GM19193 (cell line): ENCODE data around the gene ACKR3.

Experiments used
- POLR2A ChIP-seq: IDR thresholded peaks from 4 replicates; pipeline ENCODE4 v1.6.1; 2011; ENCODE audit not compliant: insufficient read depth, insufficient read length; ENCODE audit errors: extremely low read depth

Gene ACKR3

DNA sequence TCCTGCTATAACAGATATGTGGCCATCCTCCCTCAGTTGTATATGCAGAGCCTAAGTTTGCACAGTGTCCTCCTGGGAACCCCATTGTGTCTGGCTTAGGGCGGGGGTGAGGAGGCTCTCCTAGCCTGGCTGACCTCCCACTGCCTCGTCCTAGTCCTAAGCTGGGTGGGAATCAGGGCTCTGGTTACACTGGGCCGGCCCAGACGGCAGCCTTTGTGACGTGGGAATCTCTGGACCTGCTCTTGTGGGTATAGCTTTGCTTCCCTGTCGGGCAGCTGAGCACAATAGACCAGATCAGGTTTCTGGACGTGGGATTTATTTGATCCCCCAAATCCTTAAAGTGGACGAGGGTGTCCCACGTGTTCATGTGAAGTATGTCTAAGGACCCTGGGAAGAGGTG lies 2.9 kb downstream of the ACKR3 start:
- TF ChIP-seq POLR2A, result no peak

DNA sequence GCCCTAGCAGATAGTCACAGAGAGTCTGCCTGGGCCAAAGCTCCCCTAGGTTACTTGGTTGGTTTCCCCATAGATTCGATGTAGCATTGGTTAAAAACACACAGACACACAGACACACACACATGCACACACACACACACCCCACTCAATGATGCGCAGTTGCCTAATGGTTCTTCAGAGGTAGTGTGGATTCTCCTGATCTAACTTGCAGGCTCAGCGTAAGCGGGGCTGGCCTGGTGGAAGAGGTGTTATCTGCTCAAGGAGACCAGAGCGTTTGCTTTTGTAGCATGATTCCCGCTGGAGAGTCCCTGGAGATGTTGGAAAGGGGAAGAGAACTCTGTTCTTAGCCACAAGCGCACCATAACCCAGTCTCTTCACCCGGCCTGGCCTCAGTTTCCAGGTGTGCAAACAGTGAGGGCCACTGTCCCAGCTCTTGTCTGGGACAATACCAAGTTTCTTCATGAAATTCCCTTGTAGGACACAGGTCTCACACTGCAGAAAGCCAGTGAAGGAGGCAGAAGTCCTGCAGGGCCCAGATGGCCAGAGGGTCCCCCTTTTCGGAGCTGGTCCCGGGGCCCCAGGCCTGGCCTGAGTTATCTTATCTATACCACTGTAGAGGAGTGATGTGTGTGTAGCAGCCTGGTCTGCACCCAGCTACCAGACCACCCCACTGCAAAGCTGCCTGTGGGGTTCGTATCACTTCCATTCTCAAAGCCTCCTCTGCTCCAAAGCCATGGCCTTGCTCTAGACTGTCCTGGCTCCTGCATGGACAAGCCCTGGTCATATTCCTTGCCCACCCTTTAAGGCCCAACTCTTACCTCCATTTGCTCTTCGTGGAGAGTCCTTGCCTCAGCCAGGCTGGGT lies 3.7 kb downstream of the ACKR3 start:
- no peak for TF ChIP-seq POLR2A

DNA sequence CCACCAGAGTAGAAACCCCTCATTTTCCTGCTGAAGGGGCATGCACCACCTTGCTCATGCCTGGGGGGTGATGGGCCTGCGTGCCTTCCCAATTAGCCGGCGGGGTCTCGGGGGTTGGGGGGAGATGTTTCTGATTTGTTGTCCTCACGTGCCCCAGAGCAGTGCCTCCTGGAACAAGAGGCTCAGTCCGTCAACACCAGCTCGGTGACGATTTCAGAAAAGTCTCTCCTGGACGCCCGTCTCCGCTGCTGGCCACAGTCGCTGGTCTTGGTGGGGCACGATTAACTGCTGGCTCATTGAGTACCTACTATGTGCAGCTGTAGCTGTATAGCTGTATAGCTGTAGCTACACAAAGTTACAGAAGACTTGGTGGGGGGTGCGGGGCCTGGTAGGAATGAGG lies 4.4 kb downstream of the ACKR3 start:
- no peak for TF ChIP-seq POLR2A

DNA sequence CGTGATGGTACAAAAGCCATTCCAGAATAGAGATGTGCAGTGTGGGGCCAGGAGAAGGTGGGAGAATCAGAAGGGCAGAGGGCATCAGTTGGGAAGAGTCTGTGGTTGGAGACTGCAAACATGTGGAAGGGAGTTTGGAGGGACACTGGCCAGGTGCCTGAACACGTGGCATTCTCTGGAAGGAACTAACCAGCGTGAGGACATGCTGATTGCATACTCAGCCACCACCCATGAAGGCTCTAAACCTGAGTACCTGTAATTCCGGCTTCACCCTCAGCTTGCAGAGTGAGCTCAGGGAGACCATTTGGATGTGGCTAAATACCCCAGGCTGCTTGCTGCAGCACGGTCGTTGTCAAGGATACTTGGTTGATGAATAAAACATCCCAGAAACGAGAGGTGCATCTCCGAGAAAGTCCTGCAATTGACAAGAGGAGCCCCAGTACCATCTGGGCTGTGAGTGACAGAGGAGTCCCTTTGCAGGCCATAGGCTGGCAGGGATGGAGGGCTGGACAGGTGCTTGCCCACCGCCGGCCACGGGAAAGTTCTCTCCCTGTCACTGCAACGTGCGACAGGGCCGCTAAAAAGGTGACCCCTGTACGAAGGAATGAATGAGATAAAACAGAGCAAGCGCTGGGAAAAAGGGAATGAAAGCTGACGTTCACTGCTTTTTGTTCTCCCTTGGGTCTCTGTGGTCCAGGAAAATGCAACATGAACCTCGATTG lies 5.0 kb downstream of the ACKR3 start:
- TF ChIP-seq POLR2A, result no peak

DNA sequence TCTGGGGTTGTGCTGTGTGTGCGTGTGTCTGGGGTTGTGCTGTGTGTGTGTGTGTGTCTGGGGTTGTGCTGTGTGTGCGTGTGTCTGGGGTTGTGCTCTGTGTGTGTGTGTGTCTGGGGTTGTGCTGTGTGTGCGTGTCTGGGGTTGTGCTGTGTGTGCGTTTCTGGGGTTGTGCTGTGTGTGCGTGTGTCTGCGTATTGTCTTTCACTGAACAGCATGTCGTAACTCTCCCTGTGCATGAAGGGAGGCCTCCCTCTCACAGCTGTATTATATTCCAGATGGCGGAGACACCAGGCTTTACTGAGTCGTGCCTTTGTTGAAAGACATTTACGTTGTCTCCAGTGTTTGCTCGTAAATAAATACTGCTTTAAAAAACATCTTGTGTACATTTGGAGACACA lies 5.9 kb downstream of the ACKR3 start:
- no peak for TF ChIP-seq POLR2A

DNA sequence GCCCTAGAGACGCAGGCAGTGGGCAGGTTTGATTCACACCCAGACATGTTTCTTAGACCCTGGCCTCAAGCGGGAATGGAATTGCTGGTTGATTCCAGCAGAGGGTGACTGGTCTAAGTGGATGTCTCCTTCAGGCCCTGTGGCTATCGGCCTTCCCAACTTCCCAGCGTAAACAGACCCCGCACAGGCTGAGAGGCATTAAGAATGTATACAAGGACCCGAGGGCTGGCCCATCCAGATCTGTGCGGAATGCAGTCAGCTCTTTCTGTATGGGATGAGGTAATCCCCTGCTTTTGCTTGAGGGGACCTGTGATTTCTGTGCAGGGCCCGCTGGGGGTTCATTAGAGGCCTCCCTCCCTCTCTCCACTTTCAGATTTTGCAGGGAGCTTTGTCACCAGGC lies 6.5 kb downstream of the ACKR3 start:
- no peak for TF ChIP-seq POLR2A

DNA sequence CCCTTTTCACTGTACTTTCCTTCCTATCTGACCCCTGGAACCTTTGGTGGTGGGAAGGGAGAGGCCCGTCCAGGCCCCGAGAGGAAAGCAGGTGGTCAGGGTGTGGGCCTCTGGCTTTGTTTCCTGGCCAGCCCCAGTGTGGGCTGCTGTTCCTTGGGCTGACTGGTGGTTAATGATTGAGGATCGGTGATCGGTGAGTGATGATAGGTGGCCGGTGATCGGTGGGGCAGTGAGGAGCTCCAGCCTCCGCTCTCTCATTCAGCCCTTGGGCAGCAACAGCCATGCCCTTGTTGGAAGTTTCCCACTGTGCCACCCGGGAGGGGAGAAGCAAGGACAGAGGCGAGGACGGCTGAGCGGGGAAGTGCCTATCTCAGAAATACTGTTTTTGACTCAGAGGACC lies 7.3 kb downstream of the ACKR3 start:
- TF ChIP-seq POLR2A, result no peak

DNA sequence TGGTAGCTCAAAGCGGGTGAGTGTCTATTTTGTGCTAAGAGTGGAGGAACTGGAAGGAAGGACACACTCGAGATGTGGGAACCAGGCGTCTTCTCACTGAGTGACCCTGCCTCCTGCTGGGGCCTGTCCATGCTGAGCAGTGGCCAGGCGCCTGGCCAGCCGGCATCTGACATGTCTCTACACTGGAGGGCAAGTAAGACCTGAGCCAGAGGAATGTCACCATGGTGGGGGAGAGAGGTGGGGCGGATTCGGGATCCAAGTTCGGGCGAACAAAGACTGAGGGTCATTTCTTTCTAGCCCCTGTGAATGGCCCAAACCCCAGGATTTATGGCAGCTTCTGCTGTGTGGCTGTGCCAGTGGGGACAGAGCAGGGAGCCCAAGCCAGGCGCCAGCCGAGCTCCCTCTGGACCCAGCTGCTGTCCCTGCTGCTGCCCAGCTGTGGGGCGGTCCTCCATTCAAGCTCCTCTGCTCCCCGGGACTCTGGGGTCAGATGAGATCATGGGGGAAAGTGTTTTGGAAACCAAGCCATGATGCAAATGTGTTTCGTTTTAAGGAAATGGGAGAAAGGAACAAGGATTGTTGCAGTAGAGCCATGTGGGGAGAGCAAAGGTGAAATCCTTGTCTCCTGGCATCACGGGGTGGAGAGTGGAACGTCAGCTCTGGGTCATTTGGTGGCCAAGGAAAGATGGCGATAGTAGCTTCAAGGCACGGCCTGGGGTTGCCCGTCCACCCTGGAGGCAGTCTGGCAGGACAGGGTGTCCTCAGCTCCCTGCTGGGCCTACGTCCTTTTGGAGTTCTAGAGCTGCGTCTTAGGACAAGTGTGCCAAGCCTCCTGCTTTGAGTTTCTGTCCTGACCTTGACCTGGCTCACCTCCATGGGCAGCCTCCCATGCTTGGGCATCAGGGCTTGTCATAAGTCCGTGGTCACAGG lies 8.1 kb downstream of the ACKR3 start:
- no peak for TF ChIP-seq POLR2A

DNA sequence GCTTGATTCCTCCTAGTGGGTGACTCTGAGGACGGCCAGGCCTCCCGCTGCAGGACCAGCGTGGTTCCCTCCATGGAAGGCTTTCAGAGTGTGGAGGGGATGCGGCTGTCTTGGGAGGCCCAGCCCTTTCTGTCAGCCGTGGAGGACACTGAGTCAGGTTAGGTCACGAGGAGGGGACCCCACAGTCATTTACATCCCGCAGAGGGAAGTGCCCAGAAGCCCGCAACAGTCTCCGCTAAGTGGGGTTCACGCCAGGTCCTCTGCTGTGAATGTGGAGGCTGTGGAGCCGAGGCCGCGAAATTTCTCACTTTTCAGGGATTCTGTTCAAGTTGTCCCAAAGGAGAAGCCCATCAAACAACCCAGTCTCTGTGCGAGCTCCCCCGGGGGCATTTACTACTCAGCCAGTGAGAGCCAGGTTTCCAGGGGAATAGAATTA lies 8.8 kb downstream of the ACKR3 start:
- no peak for TF ChIP-seq POLR2A

DNA sequence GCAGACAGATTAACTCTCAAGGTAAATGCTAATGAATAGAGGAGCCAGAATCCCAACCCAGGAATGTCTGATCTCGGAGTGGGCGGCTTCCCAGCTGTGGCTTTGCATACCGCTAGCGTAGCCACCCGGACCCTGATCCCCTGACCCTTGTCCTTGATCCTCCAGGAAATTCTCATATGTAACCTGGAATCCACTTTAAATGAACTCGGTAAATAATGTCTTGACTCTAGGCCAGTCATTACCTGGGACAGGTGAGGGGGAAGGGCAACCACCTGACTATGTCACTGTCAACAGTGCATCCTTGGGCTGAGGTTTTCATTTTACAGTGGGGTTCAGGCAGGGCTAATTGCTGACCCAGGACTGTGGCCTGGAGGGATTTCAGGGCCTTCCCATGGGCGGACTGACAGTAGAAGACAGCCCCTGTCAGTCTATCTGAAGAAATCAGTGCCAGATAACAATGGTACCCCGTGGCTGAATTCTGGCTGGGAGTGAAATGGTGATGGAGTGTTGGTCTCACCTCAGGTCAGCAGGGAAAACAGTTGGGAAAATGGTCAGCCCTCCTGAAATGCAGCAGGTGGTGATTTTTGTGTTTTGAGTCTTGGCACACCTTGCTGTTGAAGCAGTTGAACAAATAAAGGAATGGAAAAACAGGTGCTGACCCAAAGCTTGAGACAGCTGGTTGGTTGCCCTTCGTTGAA lies 9.6 kb downstream of the ACKR3 start:
- TF ChIP-seq POLR2A, result no peak

DNA sequence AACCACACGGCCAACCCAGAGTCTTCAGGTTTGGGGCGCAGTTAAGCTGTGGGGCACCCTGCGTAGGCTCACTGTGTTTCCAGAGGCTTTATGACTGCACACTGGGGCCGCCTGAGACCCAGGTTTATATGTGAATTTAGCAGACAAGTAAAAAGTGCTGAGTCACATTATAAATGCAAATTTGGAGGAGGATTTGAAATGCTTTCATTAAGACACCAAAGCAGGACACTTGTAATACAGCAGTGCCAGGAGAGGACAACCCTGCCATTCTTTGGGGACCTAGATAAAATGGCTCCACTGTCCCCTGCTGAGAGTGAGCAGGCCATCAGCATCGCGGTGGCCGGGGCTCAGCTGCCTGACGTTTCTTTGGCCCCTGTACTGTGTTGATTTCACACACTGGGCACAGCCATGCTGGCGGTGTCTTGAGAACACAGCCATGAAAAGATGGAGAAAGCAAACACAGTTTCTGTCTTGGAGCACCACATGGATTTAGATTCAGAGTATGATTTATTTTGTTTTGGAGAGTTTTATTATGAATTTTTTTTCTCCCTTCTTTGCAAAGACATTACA lies 10.2 kb downstream of the ACKR3 start:
- no peak for TF ChIP-seq POLR2A

DNA sequence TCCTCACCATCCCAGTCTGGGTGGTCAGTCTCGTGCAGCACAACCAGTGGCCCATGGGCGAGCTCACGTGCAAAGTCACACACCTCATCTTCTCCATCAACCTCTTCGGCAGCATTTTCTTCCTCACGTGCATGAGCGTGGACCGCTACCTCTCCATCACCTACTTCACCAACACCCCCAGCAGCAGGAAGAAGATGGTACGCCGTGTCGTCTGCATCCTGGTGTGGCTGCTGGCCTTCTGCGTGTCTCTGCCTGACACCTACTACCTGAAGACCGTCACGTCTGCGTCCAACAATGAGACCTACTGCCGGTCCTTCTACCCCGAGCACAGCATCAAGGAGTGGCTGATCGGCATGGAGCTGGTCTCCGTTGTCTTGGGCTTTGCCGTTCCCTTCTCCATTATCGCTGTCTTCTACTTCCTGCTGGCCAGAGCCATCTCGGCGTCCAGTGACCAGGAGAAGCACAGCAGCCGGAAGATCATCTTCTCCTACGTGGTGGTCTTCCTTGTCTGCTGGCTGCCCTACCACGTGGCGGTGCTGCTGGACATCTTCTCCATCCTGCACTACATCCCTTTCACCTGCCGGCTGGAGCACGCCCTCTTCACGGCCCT lies 11.2 kb downstream of the ACKR3 start:
- TF ChIP-seq POLR2A, result no peak

DNA sequence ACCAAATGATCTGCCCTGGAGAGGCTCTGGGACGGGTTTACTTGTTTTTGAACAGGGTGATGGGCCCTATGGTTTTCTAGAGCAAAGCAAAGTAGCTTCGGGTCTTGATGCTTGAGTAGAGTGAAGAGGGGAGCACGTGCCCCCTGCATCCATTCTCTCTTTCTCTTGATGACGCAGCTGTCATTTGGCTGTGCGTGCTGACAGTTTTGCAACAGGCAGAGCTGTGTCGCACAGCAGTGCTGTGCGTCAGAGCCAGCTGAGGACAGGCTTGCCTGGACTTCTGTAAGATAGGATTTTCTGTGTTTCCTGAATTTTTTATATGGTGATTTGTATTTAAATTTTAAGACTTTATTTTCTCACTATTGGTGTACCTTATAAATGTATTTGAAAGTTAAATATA lies 11.9 kb downstream of the ACKR3 start:
- no peak for TF ChIP-seq POLR2A

DNA sequence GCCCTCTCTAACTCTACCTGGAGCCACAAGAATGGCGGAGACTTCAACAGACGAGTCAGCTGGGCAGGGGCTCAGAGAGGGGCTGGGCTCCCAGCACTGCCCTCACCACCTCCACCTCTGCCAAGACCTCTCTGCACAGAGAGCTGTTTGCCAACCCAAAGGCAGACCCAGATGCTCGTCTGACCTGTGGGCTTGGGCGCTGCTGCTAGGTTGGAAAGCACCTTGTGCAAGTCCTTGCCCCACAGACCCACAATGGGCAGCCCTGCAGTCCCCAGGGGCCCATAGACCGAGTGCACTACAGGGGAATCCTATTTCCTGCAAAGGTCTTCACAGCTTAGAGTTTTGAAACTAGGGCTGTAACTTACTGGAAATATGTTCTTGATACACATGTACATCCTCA lies 13.3 kb downstream of the ACKR3 start:
- TF ChIP-seq POLR2A, result no peak
